ENCODE results near the gene ADAM15. TPM values are rescaled to one million over a fixed set of nuclear protein-coding genes. Genes with fewer than 3 reads are reported as not detected.

Gene ADAM15
- polyA plus RNA-seq, 2 of the 4 experiments (the other 2 are of a cell fraction) = 25.6 to 33.0 TPM

DNA sequence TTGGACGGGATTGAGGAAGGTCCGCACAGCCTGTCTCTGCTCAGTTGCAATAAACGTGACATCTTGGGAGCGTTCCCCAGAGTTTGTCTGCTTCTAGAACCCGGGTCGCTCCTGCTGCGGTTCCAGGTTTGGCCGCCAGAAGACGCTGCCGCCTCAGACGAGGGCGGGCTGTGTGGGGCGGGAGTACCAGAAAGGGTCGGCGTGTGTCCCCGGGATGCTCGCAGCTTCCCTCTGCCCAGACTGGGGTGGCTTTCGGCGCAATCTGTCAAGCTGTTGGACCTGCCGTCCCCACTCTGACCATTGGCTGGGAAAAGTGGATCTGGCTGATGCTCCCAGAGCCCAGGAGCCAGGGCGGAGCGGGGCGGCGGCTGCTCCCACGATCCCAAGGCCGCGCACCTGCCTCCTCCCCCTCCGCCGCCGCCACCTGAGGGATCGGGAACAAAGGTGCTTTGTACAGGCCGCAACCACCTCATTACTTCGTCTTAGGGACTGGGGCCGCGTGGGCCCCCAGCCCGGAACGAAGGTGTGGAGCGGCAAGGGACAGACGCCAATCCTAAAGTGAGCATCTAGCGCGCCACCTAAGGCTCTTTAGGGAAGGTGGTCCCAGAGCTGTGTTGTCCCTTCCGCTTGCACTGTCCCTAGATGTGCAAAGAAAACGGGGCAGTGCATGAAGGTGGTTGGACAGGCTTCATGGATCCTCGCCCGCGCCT lies 11.7 kb downstream of the ADAM15 start:
- ATAC-seq (peak; percentile 57 to 76), DNase-seq (ENCODE audit: low read depth in 1 of 2, low spot score in 1 of 2) (peak; percentile 72 to 76), FAIRE-seq (no peak)
- WGBS (ENCODE audit: missing lambda C conversion rate) = 11% methylated on average over 31 of the region's 46 CpGs
- Histone ChIP-seq H3K27ac (peak overlapping the region in 1 of 2 experiments; percentile 35; a peak in 2 of 6 replicates), H3K4me3 (peak overlapping the region; percentile 77), H3K4me2 (peak overlapping the region; percentile 91), H3K9me3 (no peaks in the 10 kb centered on the region), H3K4me1 (peaks cover 23% of the 10 kb centered on the region)
- POLR2A ChIA-PET = interaction anchor here (0.5 to 1.7 kb wide), 3 partner anchors 22 to 110 kb away, joined by 3 to 5 read pairs (median 3); partner anchors contain the start of gene KRTCAP2
- TF ChIP-seq USF2 (IDR thresholded peaks at IDR 0.05) = no peak
- no peak for TF ChIP-seq HEYL (CRISPR knock-in tag; IDR thresholded peaks at IDR 0.05)
- no peak for TF ChIP-seq ESRRA (IDR thresholded peaks at IDR 0.05; ENCODE audit: borderline replicate concordance, low read length)
- peak; percentile 80 for TF ChIP-seq SMC3 (IDR thresholded peaks at IDR 0.05)
- TF ChIP-seq CHD4 (IDR thresholded peaks at IDR 0.05; ENCODE audit: borderline replicate concordance) = no peak
- TF ChIP-seq CBX8 (IDR thresholded peaks at IDR 0.05) = no peak
- no peak for TF ChIP-seq MAFK (IDR thresholded peaks at IDR 0.05; ENCODE audit: partially characterized antibody)
- 0 out of 2 replicates have a peak, but pooled peaks have one; percentile 27 for TF ChIP-seq KDM1A (IDR thresholded peaks at IDR 0.05; ENCODE audit: low read depth)
- TF ChIP-seq RAD21 (conservative IDR thresholded peaks at IDR 0.05 in 1 of 2, IDR thresholded peaks at IDR 0.05 in 1 of 2) = peak; percentile 75 to 85
- no peak for TF ChIP-seq JUNB (IDR thresholded peaks at IDR 0.05)
- no peak for TF ChIP-seq HOXA7 (CRISPR knock-in tag; IDR thresholded peaks at IDR 0.05)
- TF ChIP-seq FOSL2 (IDR thresholded peaks at IDR 0.05) = no peak
- TF ChIP-seq FOSL2 (CRISPR knock-in tag; IDR thresholded peaks at IDR 0.05) = no peak
- TF ChIP-seq NFE2L2 (conservative IDR thresholded peaks at IDR 0.05; ENCODE audit: low read length) = no peak
- TF ChIP-seq, protein P1, sequence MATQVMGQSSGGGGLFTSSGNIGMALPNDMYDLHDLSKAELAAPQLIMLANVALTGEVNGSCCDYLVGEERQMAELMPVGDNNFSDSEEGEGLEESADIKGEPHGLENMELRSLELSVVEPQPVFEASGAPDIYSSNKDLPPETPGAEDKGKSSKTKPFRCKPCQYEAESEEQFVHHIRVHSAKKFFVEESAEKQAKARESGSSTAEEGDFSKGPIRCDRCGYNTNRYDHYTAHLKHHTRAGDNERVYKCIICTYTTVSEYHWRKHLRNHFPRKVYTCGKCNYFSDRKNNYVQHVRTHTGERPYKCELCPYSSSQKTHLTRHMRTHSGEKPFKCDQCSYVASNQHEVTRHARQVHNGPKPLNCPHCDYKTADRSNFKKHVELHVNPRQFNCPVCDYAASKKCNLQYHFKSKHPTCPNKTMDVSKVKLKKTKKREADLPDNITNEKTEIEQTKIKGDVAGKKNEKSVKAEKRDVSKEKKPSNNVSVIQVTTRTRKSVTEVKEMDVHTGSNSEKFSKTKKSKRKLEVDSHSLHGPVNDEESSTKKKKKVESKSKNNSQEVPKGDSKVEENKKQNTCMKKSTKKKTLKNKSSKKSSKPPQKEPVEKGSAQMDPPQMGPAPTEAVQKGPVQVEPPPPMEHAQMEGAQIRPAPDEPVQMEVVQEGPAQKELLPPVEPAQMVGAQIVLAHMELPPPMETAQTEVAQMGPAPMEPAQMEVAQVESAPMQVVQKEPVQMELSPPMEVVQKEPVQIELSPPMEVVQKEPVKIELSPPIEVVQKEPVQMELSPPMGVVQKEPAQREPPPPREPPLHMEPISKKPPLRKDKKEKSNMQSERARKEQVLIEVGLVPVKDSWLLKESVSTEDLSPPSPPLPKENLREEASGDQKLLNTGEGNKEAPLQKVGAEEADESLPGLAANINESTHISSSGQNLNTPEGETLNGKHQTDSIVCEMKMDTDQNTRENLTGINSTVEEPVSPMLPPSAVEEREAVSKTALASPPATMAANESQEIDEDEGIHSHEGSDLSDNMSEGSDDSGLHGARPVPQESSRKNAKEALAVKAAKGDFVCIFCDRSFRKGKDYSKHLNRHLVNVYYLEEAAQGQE (IDR thresholded peaks at IDR 0.05) = no peak
- TF ChIP-seq ZSCAN20 (CRISPR knock-in tag; IDR thresholded peaks at IDR 0.05) = no peak
- TF ChIP-seq, protein P2, sequence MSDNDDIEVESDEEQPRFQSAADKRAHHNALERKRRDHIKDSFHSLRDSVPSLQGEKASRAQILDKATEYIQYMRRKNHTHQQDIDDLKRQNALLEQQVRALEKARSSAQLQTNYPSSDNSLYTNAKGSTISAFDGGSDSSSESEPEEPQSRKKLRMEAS (IDR thresholded peaks at IDR 0.05) = 0 out of 2 replicates have a peak, but pooled peaks have one; percentile 25
- TF ChIP-seq, protein P3, sequence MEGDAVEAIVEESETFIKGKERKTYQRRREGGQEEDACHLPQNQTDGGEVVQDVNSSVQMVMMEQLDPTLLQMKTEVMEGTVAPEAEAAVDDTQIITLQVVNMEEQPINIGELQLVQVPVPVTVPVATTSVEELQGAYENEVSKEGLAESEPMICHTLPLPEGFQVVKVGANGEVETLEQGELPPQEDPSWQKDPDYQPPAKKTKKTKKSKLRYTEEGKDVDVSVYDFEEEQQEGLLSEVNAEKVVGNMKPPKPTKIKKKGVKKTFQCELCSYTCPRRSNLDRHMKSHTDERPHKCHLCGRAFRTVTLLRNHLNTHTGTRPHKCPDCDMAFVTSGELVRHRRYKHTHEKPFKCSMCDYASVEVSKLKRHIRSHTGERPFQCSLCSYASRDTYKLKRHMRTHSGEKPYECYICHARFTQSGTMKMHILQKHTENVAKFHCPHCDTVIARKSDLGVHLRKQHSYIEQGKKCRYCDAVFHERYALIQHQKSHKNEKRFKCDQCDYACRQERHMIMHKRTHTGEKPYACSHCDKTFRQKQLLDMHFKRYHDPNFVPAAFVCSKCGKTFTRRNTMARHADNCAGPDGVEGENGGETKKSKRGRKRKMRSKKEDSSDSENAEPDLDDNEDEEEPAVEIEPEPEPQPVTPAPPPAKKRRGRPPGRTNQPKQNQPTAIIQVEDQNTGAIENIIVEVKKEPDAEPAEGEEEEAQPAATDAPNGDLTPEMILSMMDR (IDR thresholded peaks at IDR 0.05) = peak; percentile 58
- CTCF ChIA-PET = interaction anchor here (0.5 to 27.3 kb wide), 10 partner anchors 10 to 656 kb away, joined by 3 to 350 read pairs (median 4); partner anchors contain the start of genes ADAM15, EFNA3 and KRTCAP2

DNA sequence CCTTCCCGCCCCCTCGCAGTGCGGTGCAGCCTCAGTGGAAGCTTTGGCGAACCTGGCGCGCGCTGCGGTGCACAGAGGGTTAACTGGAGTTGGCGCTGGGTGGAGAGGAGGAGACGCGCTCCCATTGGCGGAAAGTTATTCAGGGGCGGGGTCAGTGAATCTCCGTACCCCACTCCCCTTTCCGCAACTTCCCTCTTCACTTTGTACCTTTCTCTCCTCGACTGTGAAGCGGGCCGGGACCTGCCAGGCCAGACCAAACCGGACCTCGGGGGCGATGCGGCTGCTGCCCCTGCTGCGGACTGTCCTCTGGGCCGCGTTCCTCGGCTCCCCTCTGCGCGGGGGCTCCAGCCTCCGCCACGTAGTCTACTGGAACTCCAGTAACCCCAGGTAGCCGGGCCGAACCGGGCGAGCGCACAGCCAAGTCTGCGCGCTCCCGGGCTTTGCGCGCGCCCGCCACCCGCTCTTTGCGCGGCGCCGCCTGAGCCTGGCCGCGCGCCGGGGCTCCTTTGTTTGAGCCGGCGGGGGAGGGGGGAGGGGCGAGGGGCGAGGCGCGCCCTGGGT lies 12.5 kb downstream of the ADAM15 start, which contains the start of gene EFNA4:
Gene EFNA4 (plus strand): TSS at position 191 of the 561 bp plus-strand sequence. CDS start 84 bp downstream, at position 275.
- Histone ChIP-seq H3K4me3 (peak within 1 kb of the TSS; percentile 77), H3K4me1 (peaks cover 23% of the 10 kb centered on the region), H3K9me3 (no peaks in the 10 kb centered on the region), H3K4me2 (peak within 1 kb of the TSS; percentile 91), H3K27ac (peak within 1 kb of the TSS; percentile 81 to 91)
- DNase-seq (ENCODE audit: low read depth in 1 of 2, low spot score in 1 of 2) (peak; percentile 89 to 91), FAIRE-seq (peak; percentile 76), ATAC-seq (peak; percentile 72 to 86)
- TF ChIP-seq POLR2A (IDR thresholded peaks at IDR 0.05; ENCODE audit: low read length) = peak; percentile 77
- no peak for TF ChIP-seq HOXB5 (CRISPR knock-in tag; IDR thresholded peaks at IDR 0.05)
- TF ChIP-seq, protein P2 (IDR thresholded peaks at IDR 0.05) = peak; percentile 38; the same call in 1 of the 2 replicates
- TF ChIP-seq JUN (IDR thresholded peaks at IDR 0.05) = peak in 1 of 2 experiments; percentile 50; a peak in 2 of 5 replicates
- no peak for TF ChIP-seq KDM5A (IDR thresholded peaks at IDR 0.05)
- TF ChIP-seq RFX5 (IDR thresholded peaks at IDR 0.05) = 0 out of 2 replicates have a peak, but pooled peaks have one; percentile 39
- TF ChIP-seq RNF2 (IDR thresholded peaks at IDR 0.05; ENCODE audit: borderline replicate concordance, low read depth) = no peak
- TF ChIP-seq PHF8 (IDR thresholded peaks at IDR 0.05; ENCODE audit: borderline replicate concordance, low read depth) = peak; percentile 57; the same call in 1 of the 2 replicates
- under 1% methylated on average over 32 of the region's 57 CpGs for WGBS (ENCODE audit: missing lambda C conversion rate)
- POLR2A ChIA-PET = interaction anchor here (0.5 to 1.7 kb wide), 4 partner anchors 21 to 109 kb away, joined by 3 to 5 read pairs (median 3); partner anchors contain the start of genes KRTCAP2 and PYGO2
- CTCF ChIA-PET = interaction anchor here (0.5 to 27.3 kb wide), 9 partner anchors 9 to 656 kb away, joined by 3 to 350 read pairs (median 4); partner anchors contain the start of genes ADAM15, EFNA3 and KRTCAP2

All from A549 (cell line).